Hematopoietic multipotent progenitor cell treated with erythropoietin and hydrocortisone succinate and interleukin-3 and kit ligand, for 15 days (in vitro differentiated cells): ENCODE results near the gene CPA1.

Experiments used
- DNase-seq: peaks from one replicate; pipeline ENCODE4 v3.0.0-alpha.2; 2015; ENCODE audit warnings: low spot score

Gene CPA1

DNA sequence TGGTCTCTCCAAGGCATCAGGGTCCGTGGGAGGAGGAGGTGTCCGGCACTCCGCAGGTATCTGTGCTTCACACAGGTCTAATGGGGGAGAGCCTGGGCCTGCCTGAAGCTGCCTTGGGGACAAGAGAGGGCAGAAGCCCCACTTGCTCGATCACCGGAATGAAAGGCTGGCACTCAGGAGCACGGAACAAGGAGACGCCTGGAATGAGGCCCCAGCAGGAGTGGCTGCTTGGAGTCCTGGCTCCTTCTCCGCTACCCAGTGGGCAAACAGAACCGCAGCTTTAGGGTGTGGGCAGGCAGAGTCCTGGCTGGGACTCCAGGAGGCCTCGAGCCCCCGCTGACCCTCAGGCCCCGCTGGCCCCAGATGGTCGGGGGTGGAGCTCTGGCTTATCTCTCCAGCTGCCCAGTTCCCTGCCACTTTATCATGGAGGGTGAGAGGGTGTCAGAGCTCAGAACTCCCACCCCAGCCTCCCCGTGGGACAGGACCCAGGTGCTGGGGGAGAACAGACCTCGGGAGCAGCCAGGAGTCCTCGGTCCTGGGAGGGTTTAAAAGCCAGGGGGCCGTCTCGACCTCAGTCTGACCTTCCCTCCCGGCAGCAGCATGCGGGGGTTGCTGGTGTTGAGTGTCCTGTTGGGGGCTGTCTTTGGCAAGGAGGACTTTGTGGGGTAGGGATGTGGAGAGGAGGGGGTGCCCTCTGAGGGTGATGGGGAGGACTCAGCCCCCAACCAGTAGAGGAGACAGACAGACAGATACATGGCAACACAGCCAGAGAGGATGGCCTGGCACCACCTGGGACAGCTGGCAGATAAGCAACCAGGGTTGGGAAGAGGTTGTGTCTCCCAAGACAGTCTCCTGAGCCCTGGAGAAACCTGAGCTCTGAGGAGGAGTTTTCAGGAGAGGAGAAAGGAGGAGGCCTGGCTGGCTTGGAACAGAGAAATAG is at the start of gene CPA1:
Gene CPA1 (plus strand): TSS at position 574 of the 940 bp plus-strand sequence. CDS start 27 bp downstream, at position 601.
- no peak for DNase-seq

DNA sequence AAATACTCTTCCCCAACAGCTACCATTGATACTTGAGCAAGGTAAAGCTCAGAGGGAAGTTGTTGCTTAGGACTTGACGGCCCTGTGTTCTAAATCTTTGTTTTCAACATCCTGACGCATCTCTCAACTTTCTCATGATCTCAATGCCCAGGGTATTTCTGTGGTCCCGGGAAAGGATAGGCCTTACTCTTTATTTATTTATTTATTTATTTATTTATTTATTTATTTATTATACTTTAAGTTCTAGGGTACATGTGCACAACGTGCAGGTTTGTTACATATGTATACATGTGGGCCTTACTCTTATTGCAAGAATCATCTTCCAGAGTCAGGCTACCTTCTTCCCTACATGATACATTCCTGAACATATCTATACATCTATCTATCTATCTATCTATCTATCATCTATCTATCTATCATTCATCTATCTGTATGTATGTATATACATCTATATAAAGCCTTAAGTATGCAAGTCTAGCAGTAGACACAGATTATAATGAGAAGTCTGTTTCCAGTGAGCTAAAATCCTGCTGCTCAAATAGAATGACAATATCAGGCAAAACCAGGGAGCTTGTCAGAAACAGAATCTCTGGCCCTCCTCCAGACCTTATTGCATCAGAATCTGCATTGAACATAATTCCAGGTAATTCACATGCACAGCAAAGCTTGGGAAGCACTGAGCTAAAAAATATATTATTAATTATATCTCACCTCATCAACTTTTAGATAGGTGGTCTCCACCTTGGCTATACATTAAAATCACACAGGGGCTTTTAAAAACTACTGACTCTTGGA is 47.8 kb upstream of the CPA1 start:
- DNase-seq, result no peak

DNA sequence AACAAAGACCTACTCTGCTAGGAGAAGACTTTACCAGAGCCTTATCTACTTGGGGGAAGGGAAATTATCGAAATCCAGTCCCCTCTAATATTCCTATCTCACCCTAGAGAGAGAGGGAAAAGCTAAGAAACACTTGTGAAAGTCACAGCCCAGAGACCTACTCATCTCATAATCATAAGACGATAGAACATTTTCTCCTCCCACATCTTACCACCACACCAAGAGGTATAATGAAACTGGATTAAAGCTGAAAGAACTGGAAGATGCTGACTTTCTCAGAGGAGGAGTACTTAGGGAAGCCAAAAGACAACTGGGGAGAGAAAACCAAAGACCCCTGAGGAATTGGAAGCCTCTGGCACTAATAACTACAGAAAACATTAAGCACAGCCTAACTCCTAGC is 46.5 kb upstream of the CPA1 start:
- no peak for DNase-seq

DNA sequence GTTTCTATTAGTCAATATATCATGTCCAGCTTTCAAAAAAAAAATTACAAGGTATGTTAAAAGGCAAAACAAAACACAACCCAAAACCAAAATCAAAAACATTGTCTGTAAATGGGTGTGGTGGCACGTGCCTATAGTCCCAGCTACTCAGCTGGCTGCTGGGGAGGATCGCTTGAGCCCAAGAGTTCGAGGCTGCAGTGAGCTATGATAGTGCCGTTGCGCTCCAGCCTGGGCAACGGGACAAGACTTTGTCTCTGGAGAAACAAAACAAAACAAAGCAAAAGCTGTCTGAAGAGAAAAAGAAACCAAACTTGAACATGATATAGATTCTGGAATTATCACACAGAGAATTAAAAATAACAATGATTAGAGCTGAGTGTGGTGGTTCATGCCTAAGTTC is 46.0 kb upstream of the CPA1 start:
- DNase-seq, result no peak

DNA sequence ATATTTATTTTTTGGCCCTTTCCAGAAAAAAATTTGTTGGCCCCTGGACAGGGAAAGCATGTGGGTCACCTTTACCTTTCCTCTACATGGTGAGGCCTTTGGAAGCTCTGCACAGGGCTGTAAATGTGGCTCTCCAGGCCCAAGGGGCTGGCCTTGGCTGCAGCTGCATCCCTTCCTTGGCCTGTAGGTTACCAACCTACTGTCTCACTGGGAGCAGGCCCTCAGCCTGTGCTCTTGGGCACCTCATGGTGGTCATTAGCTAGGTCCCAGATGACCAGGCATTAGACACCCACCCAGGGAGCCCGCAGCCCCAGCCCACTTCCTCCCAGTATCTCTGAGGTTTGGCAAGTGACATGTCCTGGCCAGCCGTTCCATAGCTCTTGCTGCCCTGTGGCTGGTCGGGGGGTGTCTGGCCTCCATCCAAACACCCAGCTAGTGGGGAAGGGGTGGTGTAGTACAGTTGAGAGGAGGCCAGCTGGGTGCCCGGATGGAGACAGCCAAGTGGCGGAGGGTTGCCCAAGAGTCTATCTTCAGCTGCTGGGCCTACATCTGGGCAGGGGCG is 42.8 kb upstream of the CPA1 start:
- DNase-seq, result no peak

DNA sequence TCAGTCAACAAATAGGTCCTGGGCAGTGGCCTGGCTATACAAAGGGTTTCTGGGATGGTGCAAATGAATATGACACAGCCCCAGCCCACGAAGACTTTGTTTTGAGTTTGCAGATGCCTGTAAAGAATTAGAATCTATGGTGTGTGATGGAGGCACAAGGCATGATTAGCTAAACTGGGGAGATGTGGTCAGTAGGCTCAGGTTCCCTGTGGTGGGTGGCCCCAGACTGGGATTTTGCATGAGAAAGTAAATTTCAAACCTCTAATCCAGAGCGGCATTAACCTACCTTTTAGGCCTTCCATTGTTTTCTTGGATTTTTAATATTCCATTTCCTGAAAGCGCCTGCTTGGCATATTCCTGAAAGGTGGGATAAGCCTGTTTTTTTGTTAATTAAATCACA is 42.1 kb upstream of the CPA1 start:
- DNase-seq, result no peak

DNA sequence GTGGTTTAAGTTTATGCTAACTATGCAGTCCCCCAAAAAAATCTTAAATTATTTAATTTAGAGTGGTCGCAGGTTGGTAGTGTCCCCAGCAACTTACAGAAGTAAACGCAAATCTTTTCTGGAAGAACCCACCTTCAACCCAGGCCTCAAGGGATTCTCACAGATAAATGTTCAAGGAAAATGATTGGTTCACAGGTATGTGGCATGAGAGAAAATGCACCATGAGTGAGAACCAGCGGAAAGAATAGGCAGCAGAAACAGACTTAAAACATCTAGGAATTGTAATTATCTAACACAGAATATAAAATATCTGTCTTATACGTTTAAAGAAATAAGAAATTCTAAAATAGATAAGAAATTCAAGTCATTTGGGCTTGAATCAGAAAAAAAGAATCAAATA is 38.4 kb upstream of the CPA1 start:
- no peak for DNase-seq

DNA sequence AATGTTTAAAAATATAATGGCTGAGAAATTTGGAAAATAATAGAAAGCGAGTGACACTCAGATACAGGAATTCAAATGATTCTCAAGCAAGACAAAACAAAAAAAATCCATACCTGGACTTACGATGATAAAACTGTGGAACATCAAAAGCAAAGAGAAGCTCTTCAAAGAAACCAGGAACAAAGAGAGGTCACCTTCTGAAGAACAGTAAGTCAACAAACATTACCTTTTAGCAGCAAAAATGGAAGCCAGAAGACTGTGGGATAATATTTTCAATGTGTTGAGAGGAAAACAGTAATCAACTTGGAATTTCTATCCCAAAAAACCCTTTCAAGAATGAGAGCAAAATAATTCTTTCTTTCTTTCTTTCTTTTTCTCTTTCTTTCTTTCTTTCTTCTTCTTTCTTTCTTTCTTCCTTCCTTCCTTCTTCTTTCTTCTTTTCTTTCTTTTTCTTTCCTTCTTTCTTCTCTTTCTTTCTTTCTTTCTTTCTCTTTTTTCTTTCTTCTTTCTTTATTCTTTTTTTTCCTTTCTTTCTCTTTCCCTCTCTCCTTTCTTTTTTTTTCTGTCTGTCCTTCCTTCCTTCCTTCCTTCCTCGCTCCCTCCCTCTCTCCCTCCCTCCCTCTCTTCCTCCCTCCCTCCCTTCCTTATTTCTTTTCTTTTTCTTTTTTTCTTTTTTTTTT is 37.5 kb upstream of the CPA1 start:
- DNase-seq, result no peak

DNA sequence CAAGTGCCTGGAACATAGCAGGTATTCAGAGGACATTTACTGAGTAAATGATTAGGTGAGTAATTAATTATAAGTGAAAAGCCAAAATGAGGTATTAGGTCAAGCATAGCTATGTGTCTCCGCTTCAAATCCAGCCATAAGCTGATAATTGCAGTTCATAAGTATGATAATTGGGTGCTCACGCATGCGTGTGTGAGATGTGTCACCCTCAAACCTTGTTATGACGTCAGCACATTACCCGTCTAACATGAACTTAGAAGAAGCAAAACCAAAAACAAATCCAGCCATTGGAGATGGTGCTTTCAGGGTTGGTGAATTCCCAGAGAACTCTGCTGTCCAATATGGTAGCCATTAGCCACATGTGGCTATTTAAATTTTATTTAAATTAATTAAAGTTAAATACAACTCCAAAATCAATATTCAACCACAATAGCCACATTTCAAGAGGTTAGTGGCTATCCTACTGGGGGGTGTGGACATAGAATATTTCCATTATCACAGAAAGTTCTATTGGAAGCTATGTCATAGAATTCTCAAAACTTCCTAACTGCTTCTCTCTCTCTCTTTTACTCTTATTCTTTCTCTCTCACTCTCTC is 35.9 kb upstream of the CPA1 start, which contains the start of gene CPA5:
Gene CPA5 (plus strand): TSS at position 546 of the 596 bp plus-strand sequence. CDS start 1,670 bp downstream, outside the sequence.
- no peak for DNase-seq

DNA sequence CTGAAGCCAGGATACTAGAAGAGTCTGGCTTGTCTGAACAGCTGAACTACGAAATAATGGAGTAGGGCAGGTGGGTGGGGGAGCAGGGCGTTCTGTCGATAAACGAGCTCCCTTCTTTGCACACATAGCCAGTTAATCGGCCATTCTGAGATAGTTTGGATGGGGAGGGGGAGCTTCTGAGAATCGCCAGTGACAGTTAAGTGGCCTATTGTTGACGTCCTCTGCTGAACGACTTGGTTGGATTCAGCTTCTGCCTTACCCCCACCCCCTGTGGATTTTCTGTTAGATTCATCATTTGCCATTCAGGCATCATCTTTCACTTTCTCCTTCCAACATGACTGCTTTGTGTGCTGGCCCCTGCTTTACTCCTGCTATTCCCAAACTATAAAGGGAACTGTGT is 35.2 kb upstream of the CPA1 start:
- no peak for DNase-seq

DNA sequence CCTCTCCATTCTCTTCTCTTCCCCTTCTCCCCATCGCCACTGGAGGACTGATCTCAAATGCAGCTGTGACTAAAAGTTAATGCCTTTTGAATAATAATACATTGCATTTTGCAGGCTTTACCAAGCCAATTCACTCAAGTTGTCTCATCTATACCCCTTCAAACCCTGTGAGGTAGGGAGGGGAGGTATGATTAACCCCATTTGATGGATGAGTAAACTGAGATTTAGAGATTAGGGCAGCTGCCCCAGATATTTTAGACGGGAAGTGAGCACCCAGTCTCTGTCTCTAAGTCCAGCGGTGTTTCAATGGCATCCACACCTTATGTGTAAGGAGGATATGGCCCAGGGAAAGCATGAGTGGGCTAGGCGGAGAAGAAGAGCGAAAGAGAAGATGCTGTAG is 34.6 kb upstream of the CPA1 start:
- no peak for DNase-seq

DNA sequence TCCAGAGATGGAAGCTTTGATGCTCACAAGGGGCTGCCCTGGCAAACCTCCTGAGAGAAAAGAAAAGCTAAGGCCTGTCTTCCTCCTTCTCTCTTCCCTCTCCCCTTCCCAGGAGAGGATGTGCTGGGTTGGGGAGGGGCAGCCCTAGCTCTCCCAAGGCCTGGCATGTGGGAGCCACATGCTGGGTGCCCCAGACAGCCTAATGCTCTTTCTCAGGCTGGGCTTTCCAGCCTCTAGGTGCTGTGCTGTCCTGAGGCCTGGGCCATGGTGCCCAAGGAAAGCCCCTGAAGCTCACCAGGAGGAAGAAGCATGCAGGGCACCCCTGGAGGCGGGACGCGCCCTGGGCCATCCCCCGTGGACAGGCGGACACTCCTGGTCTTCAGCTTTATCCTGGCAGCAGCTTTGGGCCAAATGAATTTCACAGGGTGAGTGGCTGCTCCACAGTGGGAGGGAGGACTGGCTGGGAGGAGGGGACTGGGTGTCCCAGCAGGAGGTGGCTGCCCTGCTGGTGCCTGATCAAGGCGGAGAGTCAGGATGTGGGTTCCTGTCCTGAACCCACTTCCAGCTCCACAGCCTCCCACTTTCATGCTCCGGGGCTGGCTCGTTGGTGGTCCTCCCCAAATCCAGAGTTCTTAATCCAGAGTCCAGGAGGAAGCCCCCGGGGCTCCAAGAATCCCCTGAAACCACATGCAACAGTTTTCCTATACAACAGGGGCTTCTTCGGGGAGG is 34.0 kb upstream of the CPA1 start:
- no peak for DNase-seq

DNA sequence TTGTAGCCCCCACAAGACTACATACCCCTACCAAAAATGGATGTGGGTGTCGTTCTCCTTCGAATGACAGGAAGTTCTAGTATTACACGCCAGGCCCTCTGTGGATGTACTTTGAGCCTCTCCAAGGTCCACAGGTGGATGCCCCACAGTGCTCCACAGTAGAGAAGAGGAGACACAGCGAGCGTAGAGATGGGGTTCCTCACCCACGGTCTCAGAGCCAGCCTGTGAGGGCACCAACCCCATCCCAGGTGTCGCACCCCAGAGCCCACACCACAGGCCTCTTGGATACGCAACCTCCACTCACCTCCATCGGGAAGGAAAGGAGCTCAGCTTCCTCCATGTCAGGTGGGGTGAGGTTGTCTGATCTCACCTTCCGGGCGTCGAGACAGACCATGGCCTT is 33.4 kb upstream of the CPA1 start:
- DNase-seq, result no peak

DNA sequence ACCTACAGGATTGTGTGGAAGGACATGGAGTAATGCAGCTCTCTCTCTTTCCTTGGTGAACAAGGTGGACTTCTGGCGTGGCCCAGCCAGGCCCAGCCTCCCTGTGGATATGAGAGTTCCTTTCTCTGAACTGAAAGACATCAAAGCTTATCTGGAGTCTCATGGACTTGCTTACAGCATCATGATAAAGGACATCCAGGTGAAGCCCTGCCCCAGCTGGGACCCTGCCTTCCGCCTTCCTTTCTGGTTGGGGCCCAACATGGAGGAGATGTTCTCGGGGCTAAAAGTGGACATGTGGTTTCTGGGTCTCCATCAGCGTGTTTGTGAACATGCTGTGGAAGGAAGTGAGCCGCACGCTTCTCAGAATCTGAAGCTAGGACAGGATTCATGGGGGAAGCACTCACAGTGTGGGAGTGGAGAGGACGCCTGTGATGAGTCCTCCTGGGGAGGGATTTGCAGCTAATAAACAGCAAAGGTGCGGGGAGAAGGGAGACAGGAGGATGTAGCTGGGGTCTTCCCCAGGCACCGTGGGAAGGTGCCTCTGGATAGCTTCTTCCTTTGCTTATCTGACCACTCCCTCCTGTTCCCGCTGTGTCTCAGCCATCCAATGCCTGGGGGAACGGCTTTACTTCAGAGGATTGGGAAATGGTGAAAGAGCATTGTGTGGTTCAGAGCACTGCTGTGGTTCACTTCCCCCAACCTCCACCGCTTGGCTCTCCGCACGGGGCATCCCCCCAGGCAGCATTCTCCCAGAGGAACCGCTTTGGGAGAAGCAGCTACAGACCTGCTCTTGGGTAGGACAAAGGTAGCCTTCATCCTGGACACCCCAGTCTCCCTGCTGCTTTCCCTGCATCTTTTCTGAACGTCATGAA is 30.1 kb upstream of the CPA1 start:
- no peak for DNase-seq

DNA sequence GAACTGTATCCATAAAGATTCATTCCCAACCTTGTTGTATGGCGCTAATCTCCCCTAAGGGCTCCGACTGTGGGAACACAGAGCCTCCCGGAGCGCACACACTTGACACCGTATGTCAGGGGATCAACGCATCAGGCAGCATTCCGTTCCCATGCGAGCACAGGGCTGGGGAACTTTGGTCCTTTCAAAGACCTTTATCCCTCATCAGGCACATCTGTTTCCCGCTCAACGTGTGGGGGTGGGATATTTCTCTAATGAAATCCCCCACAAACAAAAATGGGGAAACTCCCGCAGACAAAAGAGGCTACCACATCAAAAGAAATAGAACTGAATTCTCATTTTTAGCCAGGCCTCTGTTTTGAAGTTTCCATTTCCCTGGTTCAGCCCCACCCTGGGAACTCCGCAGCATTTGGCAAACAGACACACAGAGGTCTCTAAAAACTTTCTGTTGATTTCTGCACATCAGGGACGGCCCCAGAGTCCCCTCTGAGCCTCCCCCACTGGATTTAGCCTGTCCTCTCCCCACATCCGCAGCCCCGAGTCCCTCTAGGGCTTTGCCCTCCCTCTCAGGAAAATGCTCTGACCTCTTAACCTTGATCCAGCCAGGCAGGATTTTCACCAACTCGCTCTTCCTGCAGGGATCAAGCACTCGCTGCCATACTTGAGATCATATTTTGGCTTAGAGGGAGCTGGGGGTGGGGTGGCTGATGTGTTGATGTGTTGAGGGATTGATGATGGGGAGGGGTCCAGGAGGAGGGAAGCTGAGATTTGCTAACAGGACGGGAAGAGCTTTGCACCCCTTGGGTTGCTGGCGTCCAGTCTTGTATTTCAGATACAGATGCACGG is 29.1 kb upstream of the CPA1 start:
- DNase-seq, result no peak

DNA sequence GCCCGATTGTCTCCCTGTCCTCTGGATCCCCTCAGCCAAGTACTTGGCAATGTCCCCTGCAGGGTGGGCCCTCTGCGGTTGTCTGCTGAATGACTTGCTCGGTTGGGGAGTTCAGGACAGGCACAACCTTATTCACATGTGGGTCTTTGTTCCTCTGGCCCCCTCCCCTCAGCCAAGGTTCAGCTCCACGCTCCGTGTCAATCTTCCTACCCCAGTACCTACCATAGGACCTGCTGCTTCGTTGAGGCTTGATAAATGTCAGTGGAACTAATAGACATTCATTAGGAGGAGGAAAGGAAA is 28.6 kb upstream of the CPA1 start:
- no peak for DNase-seq

DNA sequence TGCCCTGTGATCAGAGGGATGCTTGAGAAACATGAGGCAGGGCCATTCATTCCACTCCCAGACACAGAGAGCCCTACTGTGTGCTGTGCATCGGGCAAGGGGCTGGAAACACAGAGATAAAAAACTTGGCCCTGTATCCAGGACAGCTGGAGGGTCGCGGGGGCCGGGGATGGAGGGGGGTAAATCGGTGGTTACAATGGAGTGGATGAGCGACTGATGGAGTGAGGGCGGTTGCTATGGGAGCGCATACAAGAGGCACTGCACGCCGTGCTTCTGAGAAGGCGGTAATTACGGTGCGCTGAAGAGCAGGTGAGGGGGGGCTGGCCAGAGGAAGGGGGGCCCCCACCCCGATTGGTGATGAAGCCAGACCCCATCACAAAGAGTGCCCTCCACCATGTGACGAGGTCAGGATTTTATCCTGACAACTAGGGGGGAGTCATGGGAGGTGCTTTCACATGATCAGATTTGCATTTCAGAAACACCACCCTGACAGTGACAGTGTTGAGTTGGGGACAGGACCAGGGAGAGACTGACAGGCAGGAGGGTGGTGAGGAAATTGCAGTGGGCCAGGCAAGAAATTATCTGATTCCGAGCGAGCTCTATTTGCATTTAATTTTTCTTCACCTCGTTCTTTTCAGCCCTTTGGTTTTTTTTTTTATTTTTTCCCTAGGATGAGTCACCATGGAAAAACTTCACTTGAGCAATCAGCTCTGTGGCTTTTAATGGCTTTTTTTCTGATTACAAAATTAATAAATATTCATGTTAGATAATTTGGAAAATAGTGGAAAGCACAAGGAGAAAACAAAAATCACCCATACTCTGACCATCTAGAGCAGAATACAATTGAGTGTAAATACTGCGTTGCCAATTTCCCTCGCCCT is 27.9 kb upstream of the CPA1 start:
- no peak for DNase-seq

DNA sequence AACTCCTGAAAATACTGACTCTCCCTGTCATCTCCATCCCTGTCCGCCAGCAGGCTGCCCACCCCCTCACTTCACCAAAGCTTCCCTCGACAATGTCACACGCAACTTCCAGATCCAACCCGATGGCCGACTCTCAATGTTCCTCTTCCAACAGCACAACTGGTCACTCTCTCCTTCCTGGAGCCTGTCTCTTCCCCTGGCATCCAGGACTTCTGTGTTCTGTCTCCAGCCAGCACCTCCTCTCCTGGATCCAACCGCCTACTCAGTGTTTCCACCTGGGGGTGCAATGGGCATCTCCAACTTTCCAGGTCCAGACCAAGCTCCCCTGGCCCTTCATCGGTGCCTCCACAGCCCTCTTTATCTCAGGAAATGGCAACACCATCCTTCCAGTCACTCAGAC is 27.1 kb upstream of the CPA1 start:
- DNase-seq, result no peak
